IPS-18c (cell line): ENCODE measurements around the gene RING1.

Experiments used
- H3K4me3 ChIP-seq: 2 replicates; pipeline ENCODE4 v1.7.0; 2013; ENCODE audit warnings: low read depth, mild to moderate bottlenecking, low read length, moderate library complexity; ENCODE audit not compliant: insufficient read depth
- H3K9me3 ChIP-seq: one replicate; pipeline ENCODE4 v1.6.1; 2013; ENCODE audit warnings: mild to moderate bottlenecking, low read length, moderate library complexity; ENCODE audit not compliant: control insufficient read depth, insufficient read depth

RING1 gene

DNA sequence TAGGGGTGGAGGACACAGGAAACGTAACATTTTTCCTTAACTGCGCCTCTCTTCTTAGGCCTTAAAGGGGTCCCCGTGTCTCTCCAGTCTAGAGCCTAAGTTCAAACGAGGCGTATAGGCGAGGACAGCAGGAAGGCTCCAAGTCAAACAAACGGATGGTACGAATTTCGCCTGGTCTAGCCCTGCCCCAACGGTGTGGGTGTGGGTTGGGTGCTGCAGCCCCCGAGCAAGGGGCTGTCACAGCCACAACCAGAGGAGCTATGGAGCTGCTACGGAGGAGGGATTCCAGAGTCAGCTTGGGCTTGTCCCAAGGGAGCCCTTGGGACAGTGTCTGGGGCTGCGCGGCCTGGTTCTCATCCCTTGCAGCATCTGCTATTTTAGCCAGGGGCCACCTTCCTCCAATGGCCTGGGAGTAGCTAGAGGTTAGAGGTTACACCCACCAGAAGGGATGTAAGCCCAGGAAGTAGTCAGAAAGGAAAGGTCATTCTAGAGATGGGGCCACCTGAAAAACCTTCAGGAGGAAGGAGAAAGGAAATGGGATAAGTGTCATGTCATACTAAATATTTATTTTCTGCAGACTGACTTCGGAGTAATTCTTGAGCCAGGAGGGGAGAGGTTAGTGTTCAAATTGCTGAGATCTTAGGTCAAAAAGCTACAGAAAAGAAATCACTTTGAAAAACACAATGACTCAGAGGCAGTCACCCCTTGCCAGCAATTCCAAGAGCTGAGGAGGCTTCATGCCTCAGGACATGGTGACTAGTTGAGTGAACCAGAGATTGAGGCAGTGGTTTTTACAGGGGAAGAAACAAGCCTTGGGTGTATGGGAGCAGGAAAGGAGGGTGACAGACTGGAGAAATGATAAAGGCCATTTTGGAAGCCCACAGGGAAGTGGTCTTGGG is 41.7 kb downstream of the RING1 start:
- peak overlapping the region; percentile 60 for H3K4me3 ChIP-seq
- no peaks in the 10 kb centered on the region for H3K9me3 ChIP-seq

DNA sequence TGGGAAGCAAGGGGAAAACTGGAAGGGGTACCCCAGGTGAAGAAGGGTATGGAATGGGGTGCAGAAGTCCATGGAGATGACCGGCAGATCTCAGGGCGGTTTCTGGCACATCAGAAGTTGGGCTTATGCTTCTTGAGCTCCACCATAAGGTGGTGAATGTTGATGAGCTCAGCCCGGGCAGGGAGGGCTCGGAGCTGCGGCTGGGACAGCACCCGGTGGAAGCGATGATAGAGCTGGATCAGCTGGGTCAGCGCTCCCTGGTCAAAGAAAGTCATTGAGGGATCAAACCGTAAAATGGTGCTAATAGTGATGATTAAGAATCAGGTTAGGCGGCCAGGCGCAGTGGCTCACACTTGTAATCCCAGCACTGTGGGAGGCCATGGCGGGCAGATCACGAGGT is 42.4 kb downstream of the RING1 start:
- Histone ChIP-seq H3K4me3 (no peak overlapping the region), H3K9me3 (no peaks in the 10 kb centered on the region)

DNA sequence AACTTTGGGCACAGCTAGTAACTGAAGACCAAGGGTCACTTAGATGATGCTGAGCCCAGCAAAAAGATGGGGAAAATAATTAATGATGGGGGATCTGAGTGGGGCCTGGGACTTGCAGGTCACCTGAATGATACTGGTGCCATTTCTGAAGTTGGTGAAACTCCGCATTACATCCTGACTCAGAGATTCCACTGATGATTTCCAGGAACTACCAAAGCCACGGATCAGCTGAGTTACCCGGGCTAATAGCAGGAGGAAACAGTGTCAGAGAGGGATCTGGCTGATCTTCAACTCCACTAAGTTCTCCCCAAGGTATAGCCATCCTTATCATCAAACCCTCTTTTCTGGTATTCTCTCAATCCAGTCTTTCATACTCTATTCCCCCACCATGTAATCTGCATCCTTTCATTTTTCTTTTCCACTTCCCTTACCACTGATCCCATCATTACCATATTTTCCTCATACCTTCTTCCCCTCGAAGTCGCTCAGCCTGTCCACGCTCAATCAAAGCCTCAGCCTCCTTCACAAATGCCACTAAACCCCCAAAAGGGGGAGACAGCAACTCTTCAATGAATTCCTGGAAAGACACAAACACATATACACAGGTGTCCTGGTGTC is 43.2 kb downstream of the RING1 start:
- H3K4me3 ChIP-seq, result no peak overlapping the region
- no peaks in the 10 kb centered on the region for H3K9me3 ChIP-seq

DNA sequence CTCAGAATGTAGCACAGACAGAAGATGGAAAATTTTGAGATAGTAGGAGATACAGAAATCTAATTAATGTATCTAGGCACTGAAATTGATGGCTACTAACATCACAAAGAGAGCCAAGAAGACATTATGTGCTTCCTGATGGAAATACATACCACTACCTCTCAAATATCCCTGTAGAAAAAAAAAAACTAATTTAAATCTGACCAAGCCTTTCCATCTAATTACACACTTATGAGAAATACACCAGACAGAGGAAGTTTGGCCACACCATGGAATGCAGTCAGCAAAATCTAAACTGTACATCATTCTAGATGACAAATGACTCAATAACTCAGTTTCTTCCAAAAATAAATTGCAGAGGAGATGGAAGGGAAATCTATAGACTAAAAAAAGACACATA is 44.5 kb downstream of the RING1 start:
- H3K9me3 ChIP-seq, result no peaks in the 10 kb centered on the region
- H3K4me3 ChIP-seq, result no peak overlapping the region

DNA sequence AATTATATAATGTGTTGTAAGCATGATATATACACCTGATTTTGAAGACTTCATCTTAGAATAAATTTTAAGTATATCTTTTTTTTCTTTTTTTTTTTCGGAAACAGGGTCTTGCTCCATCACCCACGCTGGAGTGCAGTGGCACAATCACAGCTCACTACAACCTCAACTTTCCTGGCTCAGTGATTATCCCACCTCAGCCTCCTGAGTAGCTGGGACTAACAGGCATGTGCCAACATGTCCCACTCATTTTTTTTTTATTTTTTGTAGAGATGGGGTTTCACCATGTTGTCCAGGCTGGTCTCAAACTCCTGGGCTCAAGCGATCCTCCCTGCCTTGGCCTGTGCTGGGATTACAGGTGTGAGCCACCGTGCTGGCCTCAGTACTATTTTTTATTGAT is 46.3 kb downstream of the RING1 start:
- no peaks in the 10 kb centered on the region for H3K9me3 ChIP-seq

DNA sequence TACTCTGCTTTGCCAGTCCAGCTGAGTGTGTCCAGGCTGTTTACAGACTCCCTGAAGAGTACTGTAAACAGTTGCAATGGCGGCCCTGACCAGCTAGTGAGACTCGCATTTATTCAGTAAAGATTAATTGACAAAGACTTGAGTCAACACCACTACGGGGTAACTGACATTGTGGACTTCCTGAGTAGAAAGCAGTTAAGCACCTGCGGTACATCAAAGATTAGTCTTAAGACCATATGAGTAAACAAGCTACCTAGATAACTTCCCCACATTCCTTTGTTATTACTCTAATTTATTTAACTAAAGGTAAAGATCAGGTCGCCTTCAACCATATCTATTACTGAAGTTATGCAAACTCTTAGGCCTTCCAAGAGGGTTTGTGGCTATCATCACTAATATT is 50.7 kb downstream of the RING1 start:
- no peaks in the 10 kb centered on the region for H3K9me3 ChIP-seq
- no peak overlapping the region for H3K4me3 ChIP-seq

More for the DNA sequence above, 46.3 kb downstream of the RING1 start:
- no peak overlapping the region for H3K4me3 ChIP-seq
